GM13977 (cell line): ENCODE results near the gene RNF169.
A peak's percentile ranks its signal among the peaks of the same experiment; 100 is the strongest.

Experiments used
- DNase-seq: peaks from one replicate; pipeline ENCODE4 v3.0.0; 2012; ENCODE audit warnings: low spot score
- CTCF ChIP-seq: IDR thresholded peaks from 2 replicates; pipeline ENCODE4 v1.5.1; 2012; ENCODE audit warnings: mild to moderate bottlenecking, control low read depth; ENCODE audit not compliant: insufficient read depth; ENCODE audit errors: extremely low read depth, missing control alignments
- in situ Hi-C: fragments of 300-500 bp; cut with MboI; formaldehyde crosslinking; loops from one replicate; pipeline ENCODE4 v1.12.0; 2022; ENCODE audit warnings: low sequenced_read_pairs, low pct_unique_long_range_greater_than_20kb, mixed read lengths, inconsistent platforms; ENCODE audit not compliant: unreplicated experiment

RNF169 gene

GRCh38 chr11:74860743-74861142, 112.1 kb downstream of the RNF169 start:
- DNase-seq, result no peak
- in situ Hi-C loops, result no loop called here

GRCh38 chr11:74863410-74863809, 114.8 kb downstream of the RNF169 start:
- DNase-seq, result no peak
- in situ Hi-C loops, result no loop called here
- no peak for TF ChIP-seq CTCF

More at GRCh38 chr11:74860743-74861142, 112.1 kb downstream of the RNF169 start:
- no peak for TF ChIP-seq CTCF

GRCh38 chr11:74866557-74866956, 117.9 kb downstream of the RNF169 start:
- no peak for DNase-seq
- in situ Hi-C loops, result no loop called here
- TF ChIP-seq CTCF, result no peak

- DNase-seq, result peak; percentile 24
- peak; percentile 49 for TF ChIP-seq CTCF
- in situ Hi-C loops, result no loop called here
These were observed 121.8 kb downstream of the RNF169 start for GRCh38 chr11:74870485-74870884.

GRCh38 chr11:74871037-74871436, 122.4 kb downstream of the RNF169 start:
- in situ Hi-C loops, result no loop called here
- DNase-seq, result no peak
- no peak for TF ChIP-seq CTCF

- DNase-seq, result no peak
- TF ChIP-seq CTCF, result peak; percentile 35
- in situ Hi-C loops, result no loop called here
These were observed 128.5 kb downstream of the RNF169 start for GRCh38 chr11:74877132-74877531.
